Liver (tissue), 3 donors: ENCODE measurements around the gene LMX1B.

ENCODE experiments used
- ATF3 ChIP-seq: IDR thresholded peaks from 2 replicates; pipeline ENCODE4 v1.6.1; 2016; ENCODE audit warnings: antibody characterized with exemption
- CTCF ChIP-seq: fragments of 150-350 bp; IDR thresholded peaks from 2 replicates; pipeline ENCODE4 v1.5.1; 2017; ENCODE audit warnings: improper control_type of control experiment, low read depth, low read length; ENCODE audit not compliant: missing input control
- JUND ChIP-seq, 2 donors: IDR thresholded peaks; 2 replicates each; pipeline ENCODE4 v1.6.1; 2016; ENCODE audit warnings: antibody characterized with exemption in 2 of 2
- REST ChIP-seq: IDR thresholded peaks from 2 replicates; pipeline ENCODE4 v1.6.1; 2016; ENCODE audit warnings: antibody characterized with exemption, mild to moderate bottlenecking
- donor health status: healthy.
- donor health status: healthy.

GRCh38 chr9:126684345-126684744 is 70.6 kb downstream of the LMX1B start:
- no peak for TF ChIP-seq CTCF
- TF ChIP-seq JUND (IDR thresholded peaks at IDR 0.05), result no peak
- no peak for TF ChIP-seq REST
- no peak for TF ChIP-seq ATF3
